GM18526 (cell line): ENCODE measurements around the gene MARVELD1.

Experiments used
- POLR2A ChIP-seq: IDR thresholded peaks from 3 replicates; pipeline ENCODE4 v1.6.1; 2011; ENCODE audit not compliant: insufficient read length; ENCODE audit errors: extremely low read depth

Gene MARVELD1

DNA sequence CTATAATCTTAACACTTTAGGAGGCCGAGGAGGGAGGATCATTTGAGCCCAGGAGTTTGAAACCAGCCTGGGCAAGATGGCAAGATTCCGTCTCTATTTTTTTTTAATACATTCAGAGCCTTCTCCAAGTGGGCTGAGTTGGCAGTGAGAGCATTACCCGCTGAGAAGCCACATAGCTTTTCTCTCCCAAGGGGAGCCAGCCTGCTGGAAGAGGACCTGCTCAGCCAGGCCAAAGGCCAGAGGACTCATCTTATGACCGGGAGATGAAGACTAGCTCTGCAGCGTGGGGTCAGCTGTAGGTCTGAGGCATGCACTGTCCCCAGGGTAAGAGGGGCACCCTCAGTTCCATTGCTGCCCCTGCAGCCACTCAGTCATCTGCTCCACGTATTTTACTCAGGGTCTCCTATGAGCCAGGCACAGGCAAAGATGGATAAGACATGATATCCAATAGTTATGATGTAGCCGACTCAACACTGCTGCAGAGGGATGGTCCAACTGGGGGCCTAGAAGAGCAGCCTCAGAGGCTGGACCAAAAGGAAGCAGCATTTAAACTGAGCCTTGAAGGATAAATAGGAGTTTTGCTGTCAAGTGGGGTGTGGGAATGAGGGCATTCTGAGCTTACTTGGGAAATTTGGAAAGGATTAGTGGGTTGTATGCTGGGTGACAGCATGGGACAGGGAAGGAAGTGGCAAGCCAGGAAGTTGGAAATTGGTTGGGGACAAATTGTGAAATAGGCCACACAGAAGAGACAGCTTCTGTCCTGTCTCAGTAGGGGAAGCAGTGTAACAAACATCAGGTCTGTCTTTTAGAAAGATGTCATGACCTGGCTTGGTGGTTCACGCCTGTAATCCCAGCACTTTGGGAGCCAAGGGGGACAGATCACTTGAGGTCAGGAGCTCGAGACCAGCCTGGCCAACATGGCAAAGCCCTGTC is 1.6 kb upstream of the MARVELD1 start:
- TF ChIP-seq POLR2A = no peak

DNA sequence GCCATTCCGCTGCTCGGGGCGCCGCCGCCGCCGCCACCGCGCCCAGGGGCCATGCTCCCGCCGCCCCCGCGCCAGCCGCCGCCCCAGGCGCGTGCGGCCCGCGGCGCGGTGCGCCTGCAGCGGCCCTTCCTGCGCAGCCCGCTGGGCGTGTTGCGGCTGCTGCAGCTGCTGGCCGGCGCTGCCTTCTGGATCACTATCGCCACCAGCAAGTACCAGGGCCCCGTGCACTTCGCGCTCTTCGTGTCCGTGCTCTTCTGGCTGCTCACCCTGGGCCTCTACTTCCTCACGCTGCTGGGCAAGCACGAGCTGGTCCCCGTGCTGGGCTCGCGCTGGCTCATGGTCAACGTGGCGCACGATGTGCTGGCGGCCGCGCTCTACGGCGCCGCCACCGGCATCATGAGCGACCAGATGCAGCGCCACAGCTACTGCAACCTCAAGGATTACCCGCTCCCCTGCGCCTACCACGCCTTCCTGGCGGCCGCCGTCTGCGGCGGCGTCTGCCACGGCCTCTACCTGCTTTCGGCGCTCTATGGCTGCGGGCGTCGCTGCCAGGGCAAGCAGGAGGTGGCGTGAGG is 383 bp downstream of the MARVELD1 start:
- TF ChIP-seq POLR2A = no peak

DNA sequence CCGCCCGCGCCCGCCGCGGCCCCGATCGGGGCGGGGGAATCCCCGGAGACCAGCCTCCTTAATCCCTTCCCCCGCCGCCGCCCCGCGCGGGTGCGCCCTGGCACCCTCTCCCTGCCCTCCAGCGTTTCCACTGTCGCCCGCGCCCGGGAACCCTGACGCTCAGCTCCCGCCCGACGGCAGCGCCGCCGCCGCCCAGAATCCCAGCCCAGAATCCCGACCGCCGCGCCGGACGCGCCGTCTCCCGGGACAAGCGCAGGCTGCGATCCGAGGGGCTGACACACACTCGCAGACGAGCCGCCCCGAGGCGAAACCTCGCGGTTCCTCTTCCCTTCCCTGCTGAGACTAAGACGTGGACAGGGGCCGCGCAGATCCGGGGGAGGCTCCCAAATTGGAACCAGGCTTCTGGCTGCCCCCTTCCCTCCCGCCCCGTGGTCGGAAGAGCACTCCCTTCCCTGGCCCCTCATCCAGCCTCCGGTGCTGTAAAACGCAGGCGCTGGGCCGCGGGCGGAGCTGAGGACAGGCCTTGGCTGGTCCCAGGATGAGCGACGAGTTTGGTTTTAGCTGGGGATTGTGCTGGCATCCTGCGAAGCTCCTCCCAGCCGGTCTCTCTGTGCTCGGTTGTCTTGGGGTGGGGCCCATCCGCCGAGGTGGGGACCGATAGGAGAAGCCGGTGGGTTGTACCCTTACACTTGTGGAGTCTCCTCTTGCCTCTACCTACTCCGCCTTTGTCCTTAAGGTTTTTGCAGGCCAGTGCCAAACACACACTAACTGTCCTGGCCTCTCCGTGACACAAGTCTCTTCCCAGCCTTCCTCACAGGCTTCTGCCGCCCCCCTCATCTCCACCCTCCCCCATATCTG is 1.1 kb downstream of the MARVELD1 start:
- TF ChIP-seq POLR2A = no peak

DNA sequence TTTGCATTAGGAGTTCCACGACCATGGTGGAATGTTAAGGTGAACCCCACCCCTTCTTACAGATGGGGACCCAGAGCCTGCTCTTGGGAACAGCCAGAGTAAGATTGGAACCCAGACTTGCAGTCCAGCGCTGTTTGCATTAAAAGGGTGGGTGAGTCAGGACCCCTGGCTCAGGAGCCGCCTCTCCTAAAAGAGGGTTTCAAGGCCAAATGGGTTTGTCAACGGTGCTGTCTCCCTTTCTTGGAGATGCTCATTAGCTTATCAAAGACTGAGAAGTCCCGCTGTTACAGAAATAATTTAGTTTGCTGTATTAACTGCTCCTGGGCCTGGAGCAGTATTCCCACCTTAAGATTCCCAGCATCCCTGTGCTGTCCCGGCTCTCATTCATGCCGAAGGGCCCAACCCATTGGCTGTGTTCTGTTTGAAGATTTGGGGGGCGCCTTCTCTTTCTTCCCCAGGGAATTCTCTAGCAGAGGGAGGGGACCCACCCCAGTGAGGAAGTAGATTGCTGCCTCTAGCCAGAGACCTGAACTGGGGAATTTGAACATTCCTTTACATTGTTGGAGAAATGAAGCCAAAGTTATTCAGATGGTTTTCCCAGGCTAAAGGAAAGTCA is 1.8 kb downstream of the MARVELD1 start:
- TF ChIP-seq POLR2A = no peak

DNA sequence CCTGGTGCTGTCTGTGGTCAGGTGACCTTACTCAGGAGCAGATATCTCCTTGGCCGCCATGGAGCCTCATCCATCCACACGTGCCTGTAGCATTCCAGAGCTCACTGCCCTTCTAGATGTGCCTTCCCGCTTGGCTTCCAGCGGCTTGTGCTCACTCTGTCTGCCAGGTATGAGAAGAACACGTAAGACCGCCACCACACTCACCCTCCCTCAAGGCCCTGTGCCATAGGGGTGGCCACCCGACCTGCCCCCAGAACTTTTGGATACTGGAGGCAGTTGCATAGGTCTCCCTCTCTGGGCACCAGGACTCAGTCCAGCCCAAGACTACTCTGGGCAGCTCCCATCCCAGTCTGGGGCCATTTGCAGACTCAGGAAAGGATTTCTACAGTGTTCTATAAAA is 4.1 kb downstream of the MARVELD1 start:
- no peak for TF ChIP-seq POLR2A

DNA sequence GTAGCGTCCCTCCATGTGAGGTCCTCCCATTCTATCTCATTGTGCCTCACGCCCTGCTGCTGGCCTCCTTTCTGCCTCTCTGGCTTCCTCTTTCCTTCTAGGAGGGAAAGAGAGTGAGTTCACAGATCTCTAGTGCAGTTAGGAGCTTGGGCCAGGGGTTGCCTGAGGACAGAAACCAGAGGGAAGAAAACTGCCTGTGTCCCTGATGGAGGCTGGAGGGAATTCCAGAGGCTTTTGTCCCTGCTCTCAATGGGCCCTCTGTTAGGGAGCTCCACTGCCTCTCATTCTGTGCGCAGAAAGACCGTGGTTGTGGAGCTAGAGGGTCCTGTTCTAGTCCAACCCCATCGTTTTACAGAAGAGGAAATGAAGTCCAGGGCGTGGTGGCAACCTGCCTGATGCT is 4.6 kb downstream of the MARVELD1 start:
- TF ChIP-seq POLR2A = no peak

DNA sequence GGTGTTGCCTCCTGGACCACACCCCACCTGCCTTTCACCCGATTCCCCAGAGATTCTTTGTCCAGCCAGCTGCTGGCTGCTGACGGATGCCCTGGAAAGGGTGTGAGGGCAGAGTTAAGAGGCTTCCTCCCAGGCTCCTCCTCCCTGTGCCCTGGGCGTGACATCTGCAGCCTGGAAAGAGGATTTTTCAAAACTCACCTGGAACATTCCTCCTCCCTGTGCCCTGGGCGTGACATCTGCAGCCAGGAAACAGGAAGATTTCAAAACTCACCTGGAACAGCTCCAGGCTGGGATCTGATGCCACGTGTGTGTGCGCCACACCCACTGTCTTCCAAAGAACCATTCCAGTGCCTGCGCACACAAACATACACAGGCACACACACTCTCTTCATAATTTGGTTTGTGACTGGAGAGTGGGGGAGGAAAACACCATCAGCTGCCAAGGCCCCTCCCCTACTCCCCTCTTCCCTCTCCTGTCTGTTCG is 5.2 kb downstream of the MARVELD1 start:
- TF ChIP-seq POLR2A = no peak

DNA sequence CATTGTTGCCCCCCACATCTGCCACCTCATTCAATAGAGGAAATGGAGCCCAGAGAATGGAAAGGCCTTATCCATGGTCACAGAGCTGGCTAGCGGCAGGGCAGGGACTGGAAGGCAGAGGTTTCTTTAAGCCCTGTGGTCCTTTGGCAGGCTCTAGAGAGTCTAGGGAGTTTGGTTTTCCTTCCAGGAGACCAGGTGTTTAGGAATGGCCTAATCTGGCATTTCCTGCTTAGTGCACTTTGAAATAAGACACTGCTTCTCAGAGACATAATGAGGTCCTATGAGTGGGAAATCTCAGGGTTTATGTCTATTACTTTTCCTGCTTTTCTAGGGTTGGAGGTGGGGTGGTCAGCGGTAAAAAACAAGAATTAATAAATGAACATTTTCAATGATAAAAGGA is 6.1 kb downstream of the MARVELD1 start:
- TF ChIP-seq POLR2A = no peak

DNA sequence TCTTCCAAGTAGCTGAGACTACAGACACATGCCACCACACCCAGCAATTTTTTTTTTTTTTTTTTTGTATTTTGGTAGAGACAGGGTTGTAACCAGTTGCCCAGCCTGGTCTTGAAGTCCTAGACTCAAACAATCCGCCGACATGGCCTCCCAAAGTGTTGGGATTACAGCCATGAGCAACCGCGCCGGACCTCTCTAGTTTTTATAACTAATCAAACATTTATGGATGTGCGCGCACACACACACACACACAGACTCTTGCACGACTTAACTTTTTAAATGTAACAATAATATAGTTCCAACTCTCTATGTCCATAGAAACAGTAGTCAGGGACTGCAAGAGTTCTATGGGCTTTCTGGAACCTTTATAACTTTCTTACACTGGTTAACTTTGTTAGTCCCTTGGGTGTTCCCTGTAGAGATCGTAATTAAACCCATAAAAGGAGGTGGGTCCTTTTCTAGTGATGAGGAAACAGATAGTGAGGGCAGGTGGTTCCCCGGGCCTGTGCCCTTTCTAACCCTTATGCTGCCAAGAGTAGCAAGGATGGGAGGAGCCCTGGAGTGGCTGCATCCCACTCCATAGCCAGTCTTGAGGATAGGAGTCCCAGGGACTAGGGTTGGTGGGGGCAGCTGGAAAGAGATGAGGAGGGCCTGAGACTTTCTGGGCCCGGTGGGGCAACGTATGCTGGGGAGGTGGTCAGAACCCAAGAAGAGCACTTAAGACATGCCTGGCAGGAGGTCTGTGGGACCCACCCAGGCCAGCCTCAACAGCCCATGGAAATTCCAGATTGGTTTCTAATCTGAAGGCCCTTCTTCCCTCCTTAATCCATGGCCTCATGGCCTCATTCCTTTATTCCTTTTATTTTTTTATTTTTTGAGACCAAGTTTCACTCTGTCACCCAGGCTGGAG is 8.6 kb downstream of the MARVELD1 start:
- TF ChIP-seq POLR2A = no peak

DNA sequence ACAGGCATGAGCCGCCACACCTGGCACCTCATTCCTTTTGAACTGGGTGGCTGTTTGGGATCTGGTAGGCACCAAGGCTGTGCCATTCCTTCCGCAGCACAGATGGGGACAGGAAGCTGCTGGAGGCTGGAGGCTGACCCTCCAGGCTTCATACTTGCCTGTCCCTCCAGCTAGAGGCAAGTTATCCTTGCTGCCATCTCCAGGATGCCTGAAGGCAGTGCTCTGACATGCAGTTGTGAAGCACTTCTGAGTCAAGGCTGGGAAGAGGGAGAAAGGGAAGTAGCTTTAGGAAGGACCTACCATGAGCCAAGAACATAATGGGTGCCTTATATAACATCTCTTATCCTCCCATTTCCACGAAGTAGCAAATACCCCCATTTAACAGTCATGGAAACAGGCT is 9.5 kb downstream of the MARVELD1 start:
- no peak for TF ChIP-seq POLR2A

DNA sequence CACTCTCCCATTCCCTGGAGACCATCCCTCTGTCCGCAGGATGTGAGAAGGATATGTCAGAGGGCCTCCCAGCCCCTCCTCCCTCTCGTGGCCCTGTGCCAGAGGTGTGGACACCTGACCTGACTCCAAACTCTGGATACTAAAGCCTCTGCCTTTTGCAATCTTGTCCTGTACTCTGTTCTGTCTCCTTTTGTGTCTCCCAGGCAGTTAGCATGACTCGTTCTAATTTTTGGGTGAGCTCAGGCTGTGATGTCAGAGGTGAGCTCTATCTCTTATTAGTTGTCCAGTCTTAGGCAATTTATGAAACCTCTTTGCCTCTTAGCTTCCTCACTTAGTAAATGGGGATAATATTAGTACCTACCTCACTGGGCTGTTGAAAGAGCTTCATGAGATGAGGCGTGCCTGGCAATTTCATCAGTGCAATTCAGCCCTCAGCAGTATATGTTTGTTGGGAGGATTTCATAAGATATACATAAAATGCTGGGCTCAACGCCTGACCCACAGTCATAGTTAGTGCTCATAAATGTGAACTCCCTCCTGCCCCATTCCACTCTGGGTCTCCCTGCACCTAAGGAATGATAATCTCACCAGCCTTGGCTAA is 10.9 kb downstream of the MARVELD1 start:
- TF ChIP-seq POLR2A = no peak

DNA sequence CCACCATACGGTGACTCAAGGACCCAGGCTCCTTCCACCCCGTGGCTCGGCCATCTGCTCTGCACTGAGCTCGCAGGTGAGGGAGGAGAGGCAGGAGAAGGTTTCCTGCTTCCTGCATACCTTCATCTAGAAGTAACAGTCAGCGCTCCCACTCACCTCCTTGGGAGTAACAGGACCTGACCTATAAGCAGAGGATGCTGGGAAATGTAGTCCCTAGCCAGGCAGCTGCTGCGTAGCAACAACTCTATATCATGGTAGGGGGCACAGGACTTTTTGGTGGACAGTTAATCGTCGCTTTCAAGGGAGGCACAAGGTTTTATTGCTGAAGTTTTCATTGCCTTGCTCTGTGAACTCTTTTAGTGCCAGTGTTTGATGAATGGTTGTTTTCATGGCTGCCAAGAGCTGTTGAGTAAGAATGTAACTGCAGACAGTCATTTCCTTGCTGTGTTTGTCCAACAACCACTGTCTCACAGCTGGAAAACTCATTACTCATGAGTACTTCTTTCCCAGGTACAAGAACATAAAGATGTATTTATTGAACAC is 13.2 kb downstream of the MARVELD1 start:
- no peak for TF ChIP-seq POLR2A

DNA sequence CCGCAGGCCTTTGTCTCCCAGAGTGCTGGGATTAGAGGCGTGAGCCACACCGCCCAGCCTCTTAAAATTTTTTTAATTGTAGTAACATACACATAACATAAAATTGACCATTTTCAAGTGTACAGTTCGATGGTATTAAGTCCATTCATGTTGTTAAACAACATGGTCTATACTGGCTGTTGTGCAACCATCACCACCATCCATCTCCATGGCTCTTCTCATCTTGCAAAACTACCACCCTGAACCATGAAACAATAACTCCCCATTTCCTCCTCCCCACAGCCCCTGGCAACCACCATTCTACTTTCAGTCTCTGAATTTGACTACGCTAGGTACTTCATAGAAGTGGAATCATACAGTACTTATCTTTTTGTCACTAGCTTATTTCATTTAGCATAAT is 15.5 kb downstream of the MARVELD1 start:
- TF ChIP-seq POLR2A = no peak

DNA sequence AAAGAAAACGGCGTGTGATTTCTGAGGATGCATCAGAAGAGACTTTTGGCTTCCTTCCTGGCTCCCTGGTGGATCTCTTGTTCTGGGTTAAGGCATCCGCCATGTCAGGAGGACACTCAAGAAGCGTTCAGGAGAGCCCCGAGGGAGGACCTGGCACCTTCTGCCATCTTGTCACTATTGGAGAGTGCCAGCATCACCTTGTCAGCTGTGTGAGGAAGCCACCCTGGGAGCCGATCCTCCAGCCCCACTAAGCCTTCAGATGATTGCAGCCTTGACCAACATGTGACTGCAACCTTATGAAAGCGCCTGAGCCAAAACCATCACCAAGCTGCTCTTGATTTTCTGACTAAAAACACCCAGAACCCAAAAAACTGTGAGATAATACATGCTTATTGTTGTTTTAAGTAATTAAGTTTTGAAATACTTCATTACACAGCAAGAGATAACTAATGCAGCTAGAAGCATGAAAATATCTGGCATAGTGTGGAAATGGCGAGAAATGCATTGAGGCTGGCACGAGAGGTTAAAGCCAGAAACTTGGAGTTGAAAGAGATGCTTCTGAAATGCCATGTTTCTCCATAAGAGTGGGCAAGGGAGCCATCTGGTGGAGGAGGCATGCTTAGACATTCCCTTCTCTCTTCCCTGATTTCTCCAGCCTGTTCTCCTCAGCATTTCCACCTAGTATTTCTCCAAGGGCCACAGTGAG is 18.0 kb downstream of the MARVELD1 start:
- TF ChIP-seq POLR2A = no peak

DNA sequence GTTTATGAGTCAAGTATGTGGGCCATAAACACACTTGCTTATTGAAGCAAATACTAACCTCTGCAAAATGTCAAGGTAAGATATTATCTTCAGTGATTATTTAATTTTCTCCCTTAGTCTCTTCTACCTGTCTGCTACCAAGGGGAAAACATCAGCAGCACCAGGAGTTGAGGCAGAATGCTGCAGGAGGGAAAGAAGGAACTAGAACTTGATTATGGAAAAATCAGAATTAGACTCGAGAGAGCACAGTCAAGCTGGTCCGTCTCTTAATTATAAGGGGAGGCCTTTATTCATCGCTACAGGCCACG is 18.5 kb downstream of the MARVELD1 start:
- no peak for TF ChIP-seq POLR2A
